GM12891 (cell line): ENCODE data around the gene NDUFA8.

ENCODE experiments used
- POLR2A ChIP-seq: IDR thresholded peaks from 2 replicates; pipeline ENCODE4 v1.6.1; 2011; ENCODE audit warnings: low read depth, low read length, control low read depth
- POLR2AphosphoS5 ChIP-seq: IDR thresholded peaks from 2 replicates; pipeline ENCODE4 v1.6.1; 2011; ENCODE audit warnings: low read depth, low read length, control low read depth
- SPI1 ChIP-seq: IDR thresholded peaks from 2 replicates; pipeline ENCODE4 v1.6.1; 2011; ENCODE audit warnings: low read depth, low read length, control low read depth

- TF ChIP-seq POLR2A (no peak), POLR2AphosphoS5 (no peak), SPI1 (no peak)
Observed at GRCh38 chr9:122207096-122207495, 47.5 kb upstream of the NDUFA8 start.
